GM20431 (cell line): ENCODE data around the gene PPP1R7.

ENCODE experiments used
- in situ Hi-C: fragments of 300-500 bp; cut with MseI, MboI; formaldehyde crosslinking; loops from one replicate; pipeline ENCODE4 v1.15.0; 2020; ENCODE audit warnings: low sequenced_read_pairs; ENCODE audit not compliant: unreplicated experiment

The PPP1R7 gene

DNA sequence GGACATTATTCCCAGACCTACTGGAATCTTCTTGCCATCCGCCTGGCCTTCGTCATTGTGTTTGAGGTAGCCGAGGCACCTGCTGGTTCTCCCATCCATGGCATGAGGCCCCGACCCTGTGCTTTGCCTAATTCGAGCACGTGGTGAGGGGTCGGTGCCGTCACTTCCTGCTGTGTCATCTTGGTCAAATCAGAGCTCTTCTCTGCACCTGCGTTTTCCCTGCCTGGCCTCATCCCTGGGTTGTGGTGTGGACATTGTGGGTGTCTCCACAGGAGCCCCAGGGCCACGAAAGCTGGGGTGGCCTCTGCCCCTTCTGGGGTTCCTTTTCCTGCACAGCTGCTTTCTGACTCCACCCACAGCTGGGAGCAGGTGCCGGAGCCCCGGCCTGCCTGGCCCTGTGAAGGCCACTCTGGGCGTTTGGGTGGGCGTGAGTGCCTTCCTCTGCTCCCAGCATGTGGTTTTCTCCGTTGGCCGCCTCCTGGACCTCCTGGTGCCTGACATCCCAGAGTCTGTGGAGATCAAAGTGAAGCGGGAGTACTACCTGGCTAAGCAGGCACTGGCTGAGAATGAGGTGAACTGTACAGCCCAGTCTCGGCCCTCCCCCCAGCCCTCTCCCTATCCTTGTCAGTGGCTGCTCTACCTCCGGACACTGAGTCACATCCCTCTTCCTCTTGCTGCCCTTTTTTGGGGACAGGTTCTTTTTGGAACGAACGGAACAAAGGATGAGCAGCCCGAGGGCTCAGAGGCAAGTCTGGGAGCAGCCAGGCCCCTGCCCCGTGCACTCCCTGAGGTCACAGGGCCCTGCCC, 73.1 kb downstream of the PPP1R7 start:
- in situ Hi-C loops = no loop called here

DNA sequence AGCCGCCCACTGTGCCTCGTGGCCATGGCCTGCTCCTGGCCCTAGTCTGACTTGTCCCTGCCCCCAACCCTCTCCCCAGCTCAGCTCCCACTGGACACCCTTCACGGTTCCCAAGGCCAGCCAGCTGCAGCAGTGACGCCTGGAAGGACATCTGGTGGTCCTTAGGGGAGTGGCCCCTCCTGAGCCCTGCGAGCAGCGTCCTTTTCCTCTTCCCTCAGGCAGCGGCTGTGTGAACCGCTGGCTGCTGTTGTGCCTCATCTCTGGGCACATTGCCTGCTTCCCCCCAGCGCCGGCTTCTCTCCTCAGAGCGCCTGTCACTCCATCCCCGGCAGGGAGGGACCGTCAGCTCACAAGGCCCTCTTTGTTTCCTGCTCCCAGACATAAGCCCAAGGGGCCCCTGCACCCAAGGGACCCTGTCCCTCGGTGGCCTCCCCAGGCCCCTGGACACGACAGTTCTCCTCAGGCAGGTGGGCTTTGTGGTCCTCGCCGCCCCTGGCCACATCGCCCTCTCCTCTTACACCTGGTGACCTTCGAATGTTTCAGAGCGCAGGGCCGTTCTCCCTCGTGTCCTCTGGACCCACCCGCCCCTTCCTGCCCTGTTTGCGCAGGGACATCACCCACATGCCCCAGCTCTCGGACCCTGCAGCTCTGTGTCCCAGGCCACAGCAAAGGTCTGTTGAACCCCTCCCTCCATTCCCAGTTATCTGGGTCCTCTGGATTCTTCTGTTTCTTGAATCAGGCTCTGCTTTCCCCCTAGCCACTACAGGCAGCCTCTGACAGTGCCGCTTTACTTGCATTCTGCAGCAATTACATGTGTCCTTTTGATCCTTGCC, 74.0 kb downstream of the PPP1R7 start:
- in situ Hi-C loops = no loop called here

DNA sequence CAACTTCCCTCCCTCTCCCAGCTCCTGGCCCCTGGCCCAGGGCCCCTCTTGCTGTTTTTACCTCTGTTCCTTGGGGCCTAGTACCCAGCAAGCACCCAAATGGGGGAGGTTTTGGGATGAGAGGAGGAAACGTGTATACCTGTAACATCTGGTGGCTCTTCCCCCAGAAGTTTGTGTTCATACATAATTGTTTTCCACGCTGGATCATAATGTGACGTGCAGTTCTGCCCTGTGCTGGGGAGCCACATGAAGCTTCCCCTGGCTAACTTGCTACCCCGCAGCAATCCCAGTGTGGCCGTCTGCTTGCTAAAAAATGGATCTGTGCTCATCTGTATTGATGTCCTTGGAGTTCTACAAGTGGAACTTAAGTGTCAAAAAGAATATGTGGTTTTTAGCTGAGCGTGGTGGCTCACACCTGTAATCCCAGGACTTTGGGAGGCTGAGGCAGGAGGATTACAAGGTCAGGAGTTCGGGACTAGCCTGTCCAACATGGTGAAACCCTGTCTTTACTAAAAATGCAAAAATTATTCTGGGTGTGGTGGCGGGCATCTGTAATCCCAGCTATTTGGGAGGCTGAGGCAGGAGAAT, 74.7 kb downstream of the PPP1R7 start:
- in situ Hi-C loops = no loop called here

DNA sequence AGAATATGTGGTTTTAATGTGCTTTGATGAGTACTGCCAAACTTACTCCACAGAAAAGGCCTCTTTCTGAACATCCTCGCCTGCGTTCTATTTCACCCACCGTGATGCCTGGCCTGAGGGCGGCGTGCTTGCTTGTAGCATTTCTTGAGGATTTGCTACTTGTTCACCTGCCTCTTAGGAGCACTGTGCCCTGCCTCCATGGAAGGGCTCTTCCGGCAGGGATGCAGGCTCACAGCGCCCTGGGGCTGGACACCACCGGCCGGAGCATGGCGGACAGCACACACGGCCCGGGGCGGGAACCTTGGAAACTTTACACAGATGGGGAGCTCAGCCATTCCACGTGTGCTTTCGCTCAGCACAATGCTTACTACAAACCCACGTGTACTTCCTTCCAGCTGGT, 75.3 kb downstream of the PPP1R7 start:
- in situ Hi-C loops = no loop called here

DNA sequence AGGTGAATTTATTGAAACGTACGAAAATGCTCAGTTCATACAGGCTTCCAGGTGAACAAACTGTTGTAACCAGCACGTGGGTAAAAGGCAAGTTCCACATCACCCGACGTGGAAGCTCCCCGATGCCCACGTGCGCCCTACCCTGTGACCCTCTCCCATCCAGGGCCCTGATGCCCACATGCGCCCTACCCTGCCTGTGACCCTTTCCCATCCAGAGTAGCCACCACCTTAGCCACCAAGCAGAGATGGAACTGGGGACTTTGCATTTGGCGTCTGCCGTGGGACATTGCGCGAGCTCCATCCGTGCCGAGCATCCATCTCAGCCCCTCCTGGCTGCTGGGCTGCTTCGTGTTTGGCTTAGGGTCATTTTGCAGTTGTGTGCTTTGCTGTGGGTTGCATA, 75.7 kb downstream of the PPP1R7 start:
- in situ Hi-C loops = no loop called here

DNA sequence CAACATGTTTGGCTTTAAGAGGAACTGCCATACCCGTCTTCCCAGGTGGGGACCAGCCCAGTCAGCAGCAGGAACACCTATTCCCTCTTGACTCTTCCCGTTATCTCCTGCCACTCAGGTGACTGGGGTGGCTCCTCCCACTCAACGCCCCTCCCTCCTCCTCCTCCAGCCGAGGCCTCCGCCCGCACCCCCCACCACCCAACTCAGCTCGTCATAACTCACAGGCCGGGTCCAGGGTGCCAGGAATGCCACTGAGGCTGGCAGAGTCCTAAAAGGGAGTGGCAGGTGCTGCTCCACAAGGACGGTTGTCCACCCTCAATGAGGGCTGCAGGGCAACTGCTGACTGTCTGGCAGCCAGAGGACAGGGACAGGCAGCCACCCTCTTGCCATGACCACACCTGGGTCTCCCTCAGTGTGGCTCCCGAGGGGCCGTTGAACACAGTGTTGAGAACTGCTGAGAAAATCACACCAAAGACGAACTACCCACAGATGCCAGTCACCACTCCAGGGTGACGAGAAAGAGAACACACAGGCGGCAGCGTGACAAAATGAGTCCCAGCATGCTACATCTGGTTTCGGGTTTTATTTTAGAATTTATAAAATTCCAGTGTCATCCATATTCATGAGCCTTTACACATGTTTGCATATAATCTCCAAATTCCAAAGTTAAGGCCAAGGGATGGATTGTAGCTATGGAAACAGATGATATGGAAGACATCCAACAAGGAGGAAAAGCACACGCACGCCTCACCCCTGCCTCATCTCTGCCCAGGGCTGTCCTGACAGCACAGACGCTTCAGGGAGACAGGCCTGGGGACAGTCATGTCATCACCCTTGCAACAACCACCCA, 76.7 kb downstream of the PPP1R7 start:
- in situ Hi-C loops = no loop called here

DNA sequence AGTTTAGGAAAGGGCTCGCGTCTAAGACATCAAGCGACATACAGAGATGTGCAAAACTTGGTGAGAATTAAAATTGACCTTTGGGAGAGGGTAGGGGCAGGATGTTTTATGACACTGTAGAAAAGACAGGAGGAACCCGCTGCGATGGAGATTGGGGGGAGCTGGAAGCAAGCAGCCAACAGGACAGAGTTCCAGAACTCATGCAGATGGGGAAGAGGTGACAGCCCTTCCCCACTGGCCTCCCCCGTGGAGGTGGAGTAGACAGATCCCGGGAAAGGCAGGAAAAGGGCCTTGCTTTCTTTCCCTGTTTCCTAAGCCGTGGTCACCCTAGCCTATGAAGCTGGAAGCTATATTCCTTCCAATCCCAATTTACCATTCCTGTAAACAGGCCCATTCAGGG, 77.3 kb downstream of the PPP1R7 start:
- in situ Hi-C loops = no loop called here

DNA sequence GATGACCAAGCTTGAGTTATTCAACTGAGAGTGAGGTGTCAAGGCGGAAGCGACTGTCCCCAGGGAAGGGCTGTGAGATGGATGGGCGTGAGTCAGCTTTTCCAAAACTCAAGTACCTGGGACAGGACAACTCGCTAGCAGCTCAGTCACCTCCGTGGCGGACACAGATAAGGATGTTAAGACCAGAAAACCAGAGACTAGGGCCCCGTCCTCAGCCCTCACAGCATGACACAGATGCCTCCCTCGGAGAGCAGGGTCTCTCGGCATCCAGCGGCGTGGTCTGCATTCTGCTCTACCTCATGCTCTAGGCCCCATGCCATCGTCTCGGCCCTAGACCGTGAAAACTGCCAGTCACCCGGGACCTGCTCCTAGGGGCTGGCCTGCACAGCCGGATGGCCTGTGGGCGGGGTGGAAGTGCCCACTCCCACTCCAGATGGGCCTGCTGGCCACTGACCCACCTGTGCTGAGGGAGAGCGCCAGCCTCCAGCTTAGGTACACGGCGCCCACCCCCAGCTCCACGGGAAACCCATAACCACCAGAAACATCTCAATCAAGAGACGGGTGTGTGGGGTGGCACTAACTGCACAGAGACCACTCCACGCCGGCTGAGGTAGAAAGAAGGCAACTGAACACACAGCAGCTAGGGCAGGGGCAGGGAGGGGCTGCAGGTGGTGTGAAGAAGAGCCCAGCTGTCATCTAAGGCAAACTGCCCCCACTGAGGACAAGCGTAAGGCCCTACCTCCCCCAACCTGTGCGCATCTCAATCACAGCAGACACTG, 78.0 kb downstream of the PPP1R7 start:
- in situ Hi-C loops = no loop called here

DNA sequence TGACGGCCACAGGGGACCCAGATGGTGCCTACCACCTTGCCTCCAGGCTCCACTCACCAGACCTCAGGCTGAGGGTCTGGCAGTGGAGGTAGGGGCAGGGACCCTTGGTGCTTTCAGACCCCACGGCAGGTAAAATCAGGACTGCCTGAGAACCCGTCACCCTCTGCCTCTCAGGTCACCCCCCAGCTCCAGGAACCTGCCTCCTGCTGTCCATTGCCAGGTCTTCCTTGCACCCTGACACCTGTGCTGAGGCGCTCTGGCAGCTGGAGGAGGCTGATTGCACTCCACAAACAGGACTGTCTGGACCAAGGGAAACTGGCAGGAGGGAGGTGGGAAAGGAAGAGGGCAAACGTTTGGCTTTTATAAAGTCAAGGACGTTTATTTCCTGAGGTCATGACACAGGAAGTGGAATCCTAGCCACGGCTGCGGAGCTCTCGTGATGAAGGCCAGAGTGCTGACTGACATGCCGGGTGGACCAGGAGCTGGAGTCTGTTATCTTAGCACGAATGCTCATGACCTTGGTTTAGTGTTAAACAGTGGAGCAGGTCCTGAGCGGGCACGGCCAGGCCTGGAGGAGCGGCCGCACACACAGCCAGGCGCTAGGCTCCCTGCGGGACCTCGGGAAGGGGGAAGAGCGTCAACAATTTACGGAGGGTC, 78.7 kb downstream of the PPP1R7 start:
- in situ Hi-C loops = no loop called here

DNA sequence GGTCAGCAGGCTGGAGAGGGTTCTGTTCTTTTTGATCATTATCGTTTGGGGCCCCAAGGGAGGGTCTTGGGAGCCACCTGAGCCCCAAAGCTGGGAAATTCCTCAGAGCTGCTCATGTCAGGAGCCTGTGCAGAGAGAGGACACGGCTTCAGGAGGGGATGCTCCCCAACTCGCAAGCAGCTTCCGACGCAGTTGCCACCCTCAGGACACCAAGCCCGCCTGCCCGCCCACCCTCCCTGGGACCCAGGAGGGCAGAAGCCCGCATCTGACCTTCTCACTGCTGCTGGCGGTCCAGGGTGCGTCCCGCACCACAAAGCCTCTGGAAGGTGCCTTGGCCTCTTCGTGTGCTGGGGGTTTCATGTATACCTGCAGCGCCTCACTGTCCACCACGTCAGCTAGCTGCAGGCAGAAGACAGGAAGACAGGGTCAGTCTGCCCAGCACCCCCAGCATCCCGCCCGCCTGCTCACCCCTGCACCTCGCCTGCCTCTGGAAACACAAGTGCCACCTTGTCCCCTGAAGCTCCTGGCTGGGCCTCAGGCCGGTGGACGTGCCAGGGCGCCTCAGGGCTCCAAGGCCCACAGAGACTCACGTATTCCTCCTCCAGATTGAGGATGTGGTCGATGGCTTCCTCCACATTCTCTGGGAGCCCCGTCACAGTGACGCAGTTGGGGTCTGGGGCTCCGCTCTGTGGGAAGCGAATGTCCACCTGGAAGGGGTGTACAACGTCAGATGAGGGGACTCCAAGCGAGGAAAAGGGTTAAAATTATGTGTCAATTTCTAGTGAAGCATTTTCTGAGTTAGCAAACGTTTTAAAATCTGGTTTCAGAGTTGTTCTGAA, 79.5 kb downstream of the PPP1R7 start:
- in situ Hi-C loops = no loop called here

DNA sequence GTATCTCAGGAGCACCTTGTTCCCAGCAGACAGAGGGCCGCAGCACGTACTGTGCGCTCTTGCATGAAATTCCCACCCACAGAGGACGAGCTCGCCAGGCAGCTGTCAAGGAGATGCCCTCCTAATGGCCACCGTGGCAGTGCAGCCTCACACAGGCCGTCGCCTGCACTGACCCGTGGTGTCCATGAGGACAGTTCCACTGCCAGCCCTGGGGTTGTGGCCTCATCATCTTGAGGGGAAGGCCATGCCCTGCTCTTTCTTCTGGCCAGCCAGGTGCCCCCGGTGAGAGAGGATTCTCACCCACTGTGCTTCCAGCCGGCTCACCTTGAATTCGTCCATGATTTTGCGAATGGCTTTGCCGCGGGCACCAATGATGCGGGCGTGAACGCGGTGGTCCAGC, 80.2 kb downstream of the PPP1R7 start:
- in situ Hi-C loops = no loop called here

DNA sequence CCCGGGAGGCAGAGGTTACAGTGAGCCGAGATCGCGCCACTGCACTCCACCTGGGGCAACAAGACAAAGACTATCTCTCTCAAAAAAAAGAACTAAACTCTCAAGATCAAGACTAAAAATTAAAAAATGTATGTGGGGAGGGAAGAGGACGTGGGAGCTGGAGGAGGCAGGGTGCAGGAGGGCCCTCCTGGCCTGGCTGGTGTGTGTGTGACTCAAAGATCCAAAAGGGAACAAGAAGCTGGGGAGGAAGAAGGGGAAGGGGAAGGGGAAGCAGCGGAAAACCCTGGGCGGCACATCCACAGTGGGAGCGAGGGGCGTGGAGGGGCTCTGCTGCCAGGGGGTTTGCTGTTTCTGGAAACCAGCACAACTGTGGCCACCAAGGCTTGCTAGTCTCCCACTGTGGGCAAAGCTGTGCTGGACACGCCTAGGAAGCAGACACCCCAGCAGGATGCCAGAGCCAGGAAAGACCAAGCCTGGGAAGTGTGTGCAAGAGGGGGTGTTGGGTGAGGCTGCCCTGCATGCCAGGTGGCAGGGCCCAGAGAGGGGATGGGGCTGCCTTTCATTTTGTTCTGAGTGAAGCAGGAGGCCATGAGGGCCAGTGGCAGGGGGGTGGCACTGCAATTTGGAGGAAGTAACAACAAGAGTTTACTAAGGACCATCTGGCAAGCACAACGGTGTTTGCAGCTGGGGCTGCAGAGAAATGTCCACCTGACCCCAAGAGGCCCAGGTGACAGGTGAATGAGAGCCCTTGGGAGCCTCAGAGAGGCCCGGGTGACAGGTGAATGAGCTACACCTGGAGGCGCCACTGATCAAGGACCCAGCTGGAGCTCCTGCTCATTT, 82.7 kb downstream of the PPP1R7 start:
- in situ Hi-C loops = no loop called here
